RWPE2 (cell line): ENCODE measurements around the gene CDK14.
A peak's percentile ranks its signal among the peaks of the same experiment; 100 is the strongest.

Experiments used
- ATAC-seq: fragments of 200-7000 bp; cut with Tn5 transposase; 3 replicates; pipeline ENCODE4 v1.9.1; 2021; ENCODE audit warnings: low read depth
- DNase-seq: peaks from one replicate; pipeline ENCODE4 v3.0.0-alpha.2; 2020; ENCODE audit warnings: low spot score
- H3K27ac ChIP-seq: fragments of 450-650 bp; 2 replicates; pipeline ENCODE4 v1.5.1; 2017; ENCODE audit warnings: mild to moderate bottlenecking; ENCODE audit not compliant: poor library complexity, severe bottlenecking
- H3K27me3 ChIP-seq: fragments of 250-450 bp; sonication (Bioruptor Pico); 2 replicates; pipeline ENCODE4 v1.5.1; 2021; ENCODE audit warnings: mild to moderate bottlenecking, moderate library complexity; ENCODE audit not compliant: insufficient read depth, poor library complexity, severe bottlenecking
- H3K36me3 ChIP-seq: fragments of 250-450 bp; sonication (Bioruptor Pico); 2 replicates; pipeline ENCODE4 v1.5.1; 2020; ENCODE audit warnings: low read depth, mild to moderate bottlenecking, moderate library complexity
- H3K4me1 ChIP-seq: fragments of 250-450 bp; sonication (Bioruptor Pico); 2 replicates; pipeline ENCODE4 v1.5.1; 2021; ENCODE audit warnings: mild to moderate bottlenecking, moderate library complexity; ENCODE audit not compliant: insufficient read depth, poor library complexity, severe bottlenecking
- H3K4me3 ChIP-seq: fragments of 250-450 bp; sonication (Bioruptor Pico); 2 replicates; pipeline ENCODE4 v1.5.1; 2021; ENCODE audit warnings: mild to moderate bottlenecking, moderate library complexity; ENCODE audit not compliant: severe bottlenecking
- H3K9me3 ChIP-seq: fragments of 250-450 bp; sonication (Bioruptor Pico); 2 replicates; pipeline ENCODE4 v1.5.1; 2021; ENCODE audit warnings: mild to moderate bottlenecking, moderate library complexity; ENCODE audit not compliant: severe bottlenecking
- TF ChIP-seq, protein P1 (sequence below): fragments of 450-650 bp; IDR thresholded peaks from one replicate; pipeline ENCODE4 v1.5.1; 2017; ENCODE audit warnings: mild to moderate bottlenecking, moderate library complexity; ENCODE audit not compliant: poor library complexity, severe bottlenecking

Gene CDK14

DNA sequence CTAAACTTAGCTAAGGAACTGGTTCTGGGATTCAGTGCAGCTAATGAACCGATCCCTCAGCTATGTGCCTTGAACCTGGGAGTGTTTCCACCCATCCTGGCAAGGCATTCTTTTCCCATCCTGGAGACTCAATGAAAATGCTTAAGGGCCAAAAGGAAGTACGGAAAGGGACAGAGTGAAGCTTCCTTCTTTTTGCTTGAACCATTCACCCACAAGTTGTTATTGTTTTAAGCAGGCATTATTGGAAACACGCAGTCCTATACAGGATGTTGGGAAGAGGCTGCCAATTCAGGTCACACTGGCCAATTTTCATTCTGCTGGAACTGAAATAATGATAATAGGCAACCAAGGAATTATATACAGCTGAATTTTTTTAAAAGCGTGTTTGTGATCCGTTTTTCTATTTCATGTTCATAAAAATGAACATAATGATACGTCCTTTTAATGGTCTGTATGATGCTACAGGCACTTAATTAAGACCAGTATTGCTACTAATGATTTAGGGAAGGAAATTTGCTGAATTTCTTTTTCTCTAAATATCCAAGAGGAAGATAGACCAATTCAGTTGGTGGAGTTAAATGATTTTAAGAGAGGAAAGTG is 610.3 kb downstream of the CDK14 start:
- TF ChIP-seq, protein P1, sequence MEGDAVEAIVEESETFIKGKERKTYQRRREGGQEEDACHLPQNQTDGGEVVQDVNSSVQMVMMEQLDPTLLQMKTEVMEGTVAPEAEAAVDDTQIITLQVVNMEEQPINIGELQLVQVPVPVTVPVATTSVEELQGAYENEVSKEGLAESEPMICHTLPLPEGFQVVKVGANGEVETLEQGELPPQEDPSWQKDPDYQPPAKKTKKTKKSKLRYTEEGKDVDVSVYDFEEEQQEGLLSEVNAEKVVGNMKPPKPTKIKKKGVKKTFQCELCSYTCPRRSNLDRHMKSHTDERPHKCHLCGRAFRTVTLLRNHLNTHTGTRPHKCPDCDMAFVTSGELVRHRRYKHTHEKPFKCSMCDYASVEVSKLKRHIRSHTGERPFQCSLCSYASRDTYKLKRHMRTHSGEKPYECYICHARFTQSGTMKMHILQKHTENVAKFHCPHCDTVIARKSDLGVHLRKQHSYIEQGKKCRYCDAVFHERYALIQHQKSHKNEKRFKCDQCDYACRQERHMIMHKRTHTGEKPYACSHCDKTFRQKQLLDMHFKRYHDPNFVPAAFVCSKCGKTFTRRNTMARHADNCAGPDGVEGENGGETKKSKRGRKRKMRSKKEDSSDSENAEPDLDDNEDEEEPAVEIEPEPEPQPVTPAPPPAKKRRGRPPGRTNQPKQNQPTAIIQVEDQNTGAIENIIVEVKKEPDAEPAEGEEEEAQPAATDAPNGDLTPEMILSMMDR: no peak
- ATAC-seq: no peak
- DNase-seq: no peak
- no peaks in the 10 kb centered on the region for H3K4me1 ChIP-seq
- no peaks in the 10 kb centered on the region for H3K27me3 ChIP-seq
- H3K36me3 ChIP-seq: no peaks in the 10 kb centered on the region; the same call in 1 of the 2 replicates
- no peak overlapping the region for H3K27ac ChIP-seq
- no peaks in the 10 kb centered on the region for H3K9me3 ChIP-seq
- H3K4me3 ChIP-seq: no peak overlapping the region

- H3K27me3 ChIP-seq: no peaks in the 10 kb centered on the region
- no peaks in the 10 kb centered on the region for H3K36me3 ChIP-seq
- no peak overlapping the region for H3K4me3 ChIP-seq
- H3K27ac ChIP-seq: no peak overlapping the region
- no peaks in the 10 kb centered on the region for H3K9me3 ChIP-seq
- H3K4me1 ChIP-seq: no peaks in the 10 kb centered on the region
- ATAC-seq: no peak; the same call in 2 of the 3 replicates
- DNase-seq: no peak
- TF ChIP-seq, protein P1: no peak
Measured at GRCh38 chr7:91212582-91212981, 616.5 kb downstream of the CDK14 start.

- H3K36me3 ChIP-seq: no peaks in the 10 kb centered on the region
- ATAC-seq: no peak
- TF ChIP-seq, protein P1: no peak
Measured at GRCh38 chr7:91226411-91226810, 630.3 kb downstream of the CDK14 start.

GRCh38 chr7:91228327-91228726 is 632.2 kb downstream of the CDK14 start:
- ATAC-seq: peak; percentile 40; the same call in 1 of the 3 replicates
- Histone ChIP-seq H3K9me3 (peaks cover 3% of the 10 kb centered on the region), H3K4me3 (no peak overlapping the region), H3K36me3 (no peaks in the 10 kb centered on the region), H3K27ac (no peak overlapping the region), H3K27me3 (no peaks in the 10 kb centered on the region), H3K4me1 (peaks cover 4% of the 10 kb centered on the region)
- DNase-seq: no peak
- TF ChIP-seq, protein P1: no peak

More at GRCh38 chr7:91226411-91226810, 630.3 kb downstream of the CDK14 start:
- H3K27ac ChIP-seq: no peak overlapping the region
- no peaks in the 10 kb centered on the region for H3K27me3 ChIP-seq
- no peak overlapping the region for H3K4me3 ChIP-seq
- peaks cover 4% of the 10 kb centered on the region for H3K4me1 ChIP-seq
- peaks cover 3% of the 10 kb centered on the region for H3K9me3 ChIP-seq
- no peak for DNase-seq

- TF ChIP-seq, protein P1: no peak
- DNase-seq: no peak
- no peak for ATAC-seq
- peaks cover 4% of the 10 kb centered on the region for H3K4me1 ChIP-seq
- H3K27me3 ChIP-seq: no peaks in the 10 kb centered on the region
- H3K27ac ChIP-seq: no peak overlapping the region
- H3K9me3 ChIP-seq: peaks cover 3% of the 10 kb centered on the region
- no peak overlapping the region for H3K4me3 ChIP-seq
- H3K36me3 ChIP-seq: no peaks in the 10 kb centered on the region
Measured at GRCh38 chr7:91228927-91229558, 632.9 kb downstream of the CDK14 start.
